Activated CD8-positive, alpha-beta T cell treated with anti-CD3 and anti-CD28 coated beads for 36 hours (primary cell): ENCODE measurements around the gene SEMA4F. TPM values are rescaled to one million over a fixed set of nuclear protein-coding genes. Genes with fewer than 3 reads are reported as not detected.

ENCODE experiments used
- ATAC-seq: fragments of 200-7000 bp; cut with Tn5 transposase; one replicate; pipeline ENCODE4 v1.10.0; 2021; ENCODE audit warnings: mild to moderate bottlenecking, moderate library complexity
- CTCF ChIA-PET: fragments of 350-600 bp; sonication (Branson Sonifier 250); formaldehyde crosslinking; loops from one replicate; lab custom pipeline; 2021; ENCODE audit warnings: antibody characterized with exemption; lab: Charles Lee
- POLR2A ChIA-PET: fragments of 350-600 bp; sonication (Branson Sonifier 250); formaldehyde crosslinking; loops from one replicate; lab custom pipeline; 2021; ENCODE audit warnings: antibody characterized with exemption; lab: Charles Lee
- DNase-seq: peaks from one replicate; pipeline ENCODE4 v3.0.0-alpha.2; 2020
- H3K27ac Mint-ChIP-seq: one replicate; pipeline ENCODE4 v1.8.0; 2021; ENCODE audit warnings: mild to moderate bottlenecking, mixed read lengths
- H3K27me3 Mint-ChIP-seq: one replicate; pipeline ENCODE4 v1.8.0; 2021; ENCODE audit warnings: mixed read lengths
- H3K36me3 Mint-ChIP-seq: one replicate; pipeline ENCODE4 v1.8.0; 2021; ENCODE audit warnings: low read depth, mixed read lengths
- H3K4me1 Mint-ChIP-seq: one replicate; pipeline ENCODE4 v1.8.0; 2021; ENCODE audit warnings: low read depth, mixed read lengths
- H3K4me3 Mint-ChIP-seq: one replicate; pipeline ENCODE4 v1.8.0; 2021; ENCODE audit warnings: mild to moderate bottlenecking, moderate library complexity, mixed read lengths
- H3K9me3 Mint-ChIP-seq: one replicate; pipeline ENCODE4 v1.8.0; 2021; ENCODE audit warnings: mixed read lengths
- intact Hi-C: fragments of 100-400 bp; cut with micrococcal nuclease; formaldehyde crosslinking; loops from one replicate; pipeline ENCODE4 v1.10.0; 2022
- total RNA-seq, 2 experiments: library from RNA; stranded (reverse); gene quantifications; one replicate each; pipeline ENCODE4 v1.2.3, GENCODE V29; 2021
- TF ChIP-seq, protein P1 (sequence below): fragments of 200-600 bp; IDR thresholded peaks from one replicate; pipeline ENCODE4 v1.8.0; 2022; ENCODE audit warnings: antibody characterized with exemption, mild to moderate bottlenecking

Gene SEMA4F
- total RNA-seq, 2 experiments from 2014 or later: 3.1 to 4.2 TPM

DNA sequence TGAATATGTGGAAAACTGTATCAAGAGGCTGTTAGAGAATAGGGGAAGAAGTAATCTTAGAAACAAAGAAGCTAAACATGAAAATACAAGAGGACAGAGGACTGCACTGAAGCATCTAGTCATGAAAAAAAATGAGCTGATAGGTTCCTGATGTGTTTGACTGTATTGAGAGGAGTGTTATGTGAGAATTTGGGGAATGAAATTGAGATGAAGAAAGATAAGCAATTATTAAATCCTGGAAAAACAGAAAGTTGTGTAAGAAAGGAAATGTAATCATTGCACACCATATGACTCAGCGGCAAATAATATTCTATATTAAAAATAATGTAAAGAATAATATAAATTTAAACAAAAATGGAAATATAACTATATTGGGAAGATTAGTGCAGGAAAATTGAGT is 71.2 kb downstream of the SEMA4F start:
- intact Hi-C loops: no loop called here
- ATAC-seq (no peak), DNase-seq (no peak)
- H3K36me3 Mint-ChIP-seq: no peaks in the 10 kb centered on the region
- ChIA-PET POLR2A (interaction anchor here (0.6 kb wide), 1 partner anchor 1615 kb away, joined by 3 read pairs; no protein-coding TSS in a partner anchor), CTCF (interaction anchor here (3.7 kb wide), 1 partner anchor 9 kb away, joined by 16 read pairs; no protein-coding TSS in a partner anchor)
- no peak overlapping the region for H3K27ac Mint-ChIP-seq
- TF ChIP-seq, protein P1, sequence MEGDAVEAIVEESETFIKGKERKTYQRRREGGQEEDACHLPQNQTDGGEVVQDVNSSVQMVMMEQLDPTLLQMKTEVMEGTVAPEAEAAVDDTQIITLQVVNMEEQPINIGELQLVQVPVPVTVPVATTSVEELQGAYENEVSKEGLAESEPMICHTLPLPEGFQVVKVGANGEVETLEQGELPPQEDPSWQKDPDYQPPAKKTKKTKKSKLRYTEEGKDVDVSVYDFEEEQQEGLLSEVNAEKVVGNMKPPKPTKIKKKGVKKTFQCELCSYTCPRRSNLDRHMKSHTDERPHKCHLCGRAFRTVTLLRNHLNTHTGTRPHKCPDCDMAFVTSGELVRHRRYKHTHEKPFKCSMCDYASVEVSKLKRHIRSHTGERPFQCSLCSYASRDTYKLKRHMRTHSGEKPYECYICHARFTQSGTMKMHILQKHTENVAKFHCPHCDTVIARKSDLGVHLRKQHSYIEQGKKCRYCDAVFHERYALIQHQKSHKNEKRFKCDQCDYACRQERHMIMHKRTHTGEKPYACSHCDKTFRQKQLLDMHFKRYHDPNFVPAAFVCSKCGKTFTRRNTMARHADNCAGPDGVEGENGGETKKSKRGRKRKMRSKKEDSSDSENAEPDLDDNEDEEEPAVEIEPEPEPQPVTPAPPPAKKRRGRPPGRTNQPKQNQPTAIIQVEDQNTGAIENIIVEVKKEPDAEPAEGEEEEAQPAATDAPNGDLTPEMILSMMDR: no peak
- H3K4me1 Mint-ChIP-seq: no peaks in the 10 kb centered on the region
- peaks cover 2% of the 10 kb centered on the region for H3K9me3 Mint-ChIP-seq
- H3K27me3 Mint-ChIP-seq: peaks cover 7% of the 10 kb centered on the region
- H3K4me3 Mint-ChIP-seq: no peak overlapping the region

DNA sequence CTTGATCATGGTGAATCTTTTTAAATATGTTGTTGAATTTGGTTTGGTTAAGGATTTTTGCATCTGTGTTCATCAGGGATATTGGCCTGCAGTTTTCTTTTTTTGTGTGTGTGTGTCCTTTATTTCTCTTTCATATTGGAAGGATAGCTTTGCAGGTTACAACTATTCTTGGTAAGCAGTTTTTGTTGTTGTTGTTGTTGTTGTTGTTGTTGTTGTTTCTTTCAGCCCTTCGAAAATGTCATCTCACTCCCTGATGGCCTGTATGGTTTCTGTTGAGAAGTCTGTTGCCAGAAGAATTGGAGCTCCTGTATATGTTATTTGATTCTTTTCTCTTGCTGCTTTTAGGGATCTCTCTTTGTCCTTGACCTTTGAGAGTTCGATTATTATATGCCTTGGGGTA is 74.8 kb downstream of the SEMA4F start:
- intact Hi-C loops: no loop called here
- ChIA-PET POLR2A (no interaction called here), CTCF (no interaction called here)
- ATAC-seq: no peak
- H3K4me1 Mint-ChIP-seq: no peaks in the 10 kb centered on the region
- TF ChIP-seq, protein P1: no peak
- H3K27me3 Mint-ChIP-seq: peaks cover 11% of the 10 kb centered on the region
- H3K36me3 Mint-ChIP-seq: no peaks in the 10 kb centered on the region
- no peak overlapping the region for H3K4me3 Mint-ChIP-seq
- H3K27ac Mint-ChIP-seq: no peak overlapping the region
- peaks cover 2% of the 10 kb centered on the region for H3K9me3 Mint-ChIP-seq
- DNase-seq: no peak

DNA sequence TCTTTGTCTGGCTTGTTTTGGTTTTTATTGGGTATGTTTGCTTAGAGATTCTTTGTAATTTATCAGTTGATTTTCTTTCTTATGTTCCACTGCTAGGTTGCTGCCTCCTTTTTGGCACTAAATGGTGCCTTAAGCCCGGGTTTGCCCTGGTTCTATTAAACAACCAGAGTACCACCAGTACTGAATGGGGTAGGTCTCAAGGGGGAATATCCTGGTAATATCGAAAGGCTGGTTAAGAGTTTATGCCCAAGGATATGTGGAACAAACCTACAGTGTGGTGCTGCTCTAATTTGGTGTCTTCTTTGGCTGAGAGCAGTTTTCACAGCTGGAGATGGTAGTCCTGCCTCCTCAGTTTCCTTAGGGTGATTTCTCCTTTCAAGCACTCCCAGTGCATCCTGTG is 76.5 kb downstream of the SEMA4F start:
- CTCF ChIA-PET: no interaction called here
- DNase-seq (no peak), ATAC-seq (no peak)
- Mint-ChIP-seq H3K4me1 (peaks cover 8% of the 10 kb centered on the region), H3K36me3 (no peaks in the 10 kb centered on the region), H3K27me3 (peaks cover 12% of the 10 kb centered on the region), H3K9me3 (peaks cover 2% of the 10 kb centered on the region), H3K4me3 (no peak overlapping the region), H3K27ac (no peak overlapping the region)
- POLR2A ChIA-PET: no interaction called here
- TF ChIP-seq, protein P1: no peak
- intact Hi-C loops: no loop called here

Other genes starting within 250 kb of the SEMA4F start
- gene C2orf81, start 232.6 kb upstream of the SEMA4F start, total RNA-seq: 1 to 10 TPM; 2.6 to 3.9 TPM
- gene WDR54, start 232.5 kb upstream of the SEMA4F start, total RNA-seq: 100 to 1,000 TPM; 129 to 132 TPM
- 1 to 10 TPM; 1.2 to 1.6 TPM for gene RTKN, start 212.3 kb upstream of the SEMA4F start, total RNA-seq
- 10 to 100 TPM; 23.9 to 24.2 TPM for gene INO80B, start 199.2 kb upstream of the SEMA4F start, total RNA-seq
- gene WBP1, start 195.8 kb upstream of the SEMA4F start, total RNA-seq: 10 to 100 TPM; 20.3 to 23.0 TPM
- 10 to 100 TPM; 50.8 to 53.1 TPM for gene MOGS, start 188.9 kb upstream of the SEMA4F start, total RNA-seq
- gene MRPL53, start 181.6 kb upstream of the SEMA4F start, total RNA-seq: 100 to 1,000 TPM; 111 to 113 TPM
- 10 to 100 TPM in 1 of 2 experiments, 1 to 10 TPM in 1; 7.2 to 10.3 TPM for gene CCDC142, start 171.2 kb upstream of the SEMA4F start, total RNA-seq
- gene TTC31, start 171.2 kb upstream of the SEMA4F start, total RNA-seq: 10 to 100 TPM; 20.3 to 21.9 TPM
- under 1 TPM; 0.36 to 0.43 TPM for gene LBX2, start 154.6 kb upstream of the SEMA4F start, total RNA-seq
- 10 to 100 TPM; 16.1 to 21.1 TPM for gene PCGF1, start 146.6 kb upstream of the SEMA4F start, total RNA-seq
- gene TLX2, start 139.8 kb upstream of the SEMA4F start, total RNA-seq: under 1 TPM in 1 of 2 experiments, not detected in 1; 0.16 TPM
- under 1 TPM; 0.50 to 0.96 TPM for gene DQX1, start 128.0 kb upstream of the SEMA4F start, total RNA-seq
- gene AUP1, start 124.5 kb upstream of the SEMA4F start, total RNA-seq: 10 to 100 TPM; 90.8 to 92.7 TPM
- gene HTRA2, start 124.3 kb upstream of the SEMA4F start, total RNA-seq: 10 to 100 TPM; 42.0 to 45.0 TPM
- gene LOXL3, start 100.3 kb upstream of the SEMA4F start, total RNA-seq: under 1 TPM; 0.38 to 0.60 TPM
- 10 to 100 TPM; 15.0 to 16.6 TPM for gene DOK1, start 99.5 kb upstream of the SEMA4F start, total RNA-seq
- gene M1AP, start 5.9 kb upstream of the SEMA4F start, total RNA-seq: not detected
- gene HK2, start 179.9 kb downstream of the SEMA4F start, total RNA-seq: 100 to 1,000 TPM; 121 to 124 TPM